Renal cortical epithelial cell (primary cell): ENCODE data around the gene TCEA3. TPM values are rescaled to one million over a fixed set of nuclear protein-coding genes. Genes with fewer than 3 reads are reported as not detected.

Experiments
- DNase-seq: peaks from one replicate; pipeline ENCODE4 v3.0.0-alpha.2; 2011; ENCODE audit warnings: low read depth
- total RNA-seq: library from RNA; depleted of rRNA; stranded (reverse); fragments of >200 nt; gene quantifications from 2 replicates; pipeline ENCODE4 v1.2.3, GENCODE V29; 2014

The TCEA3 gene
- total RNA-seq, 1 donor from 2014 or later = 9.6 TPM

DNA sequence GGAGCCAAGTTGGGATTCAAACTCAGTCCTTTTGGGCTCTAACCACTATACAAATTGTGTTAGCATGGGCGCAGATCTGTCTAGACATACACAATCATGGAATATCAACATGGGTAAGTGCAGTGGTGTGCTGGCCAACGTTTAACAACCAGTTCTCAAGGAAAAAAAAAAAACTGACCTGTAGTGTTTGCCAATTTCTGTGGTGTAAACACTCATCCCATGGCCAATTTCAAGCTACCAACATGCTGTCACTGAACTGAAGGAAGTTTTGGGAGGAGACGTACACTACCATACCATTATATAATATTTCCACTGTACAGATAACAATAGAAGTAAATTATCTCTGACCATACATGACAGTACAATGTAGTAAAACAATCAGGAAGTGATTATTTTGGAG is 3.2 kb downstream of the TCEA3 start:
- DNase-seq = no peak

GRCh38 chr1:23420778-23421177 is 3.8 kb downstream of the TCEA3 start:
- no peak for DNase-seq

DNA sequence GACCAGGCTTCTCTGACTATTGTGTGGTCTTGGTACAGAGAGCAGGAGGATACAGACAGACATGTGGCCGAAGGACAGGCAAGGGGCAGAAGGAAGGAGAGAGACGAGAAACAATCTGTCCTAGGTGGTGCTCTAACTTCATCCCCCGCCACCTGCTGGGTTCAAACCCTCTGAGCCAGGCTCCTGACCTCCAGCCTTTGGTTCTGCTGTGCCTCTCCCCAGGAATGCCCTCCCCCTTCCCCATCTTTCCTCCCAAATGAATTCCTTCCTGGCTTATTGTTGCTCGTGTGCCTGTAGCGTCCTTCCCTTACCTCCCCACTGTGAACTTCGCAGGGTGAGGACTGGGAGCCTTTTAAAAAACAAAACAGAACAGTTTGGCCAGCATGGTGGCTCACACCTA is 5.4 kb downstream of the TCEA3 start:
- DNase-seq = no peak

- DNase-seq = no peak
Observed at GRCh38 chr1:23417570-23417969, 7.0 kb downstream of the TCEA3 start.

DNA sequence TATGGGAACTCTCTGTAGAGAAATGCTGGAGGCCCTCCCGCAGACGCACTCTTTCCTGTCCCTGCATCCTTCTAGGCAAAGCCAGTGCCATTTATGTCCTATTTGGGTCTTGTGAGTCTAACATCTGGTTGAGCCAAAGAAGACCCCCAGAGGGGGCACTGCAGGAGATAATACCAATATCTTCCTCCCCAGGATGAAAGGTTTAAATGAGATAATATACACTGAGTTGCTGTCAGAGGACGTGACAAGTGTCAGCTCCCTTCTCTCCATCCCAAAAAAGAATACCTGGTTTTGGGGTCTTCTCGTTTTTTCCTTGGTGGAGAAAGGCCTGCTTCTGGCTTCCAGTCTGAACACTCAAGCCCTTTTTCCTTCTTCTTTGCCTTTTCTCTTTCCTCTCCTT is 7.6 kb downstream of the TCEA3 start:
- DNase-seq = no peak

GRCh38 chr1:23408797-23409290 is 15.7 kb downstream of the TCEA3 start:
- DNase-seq = no peak

DNA sequence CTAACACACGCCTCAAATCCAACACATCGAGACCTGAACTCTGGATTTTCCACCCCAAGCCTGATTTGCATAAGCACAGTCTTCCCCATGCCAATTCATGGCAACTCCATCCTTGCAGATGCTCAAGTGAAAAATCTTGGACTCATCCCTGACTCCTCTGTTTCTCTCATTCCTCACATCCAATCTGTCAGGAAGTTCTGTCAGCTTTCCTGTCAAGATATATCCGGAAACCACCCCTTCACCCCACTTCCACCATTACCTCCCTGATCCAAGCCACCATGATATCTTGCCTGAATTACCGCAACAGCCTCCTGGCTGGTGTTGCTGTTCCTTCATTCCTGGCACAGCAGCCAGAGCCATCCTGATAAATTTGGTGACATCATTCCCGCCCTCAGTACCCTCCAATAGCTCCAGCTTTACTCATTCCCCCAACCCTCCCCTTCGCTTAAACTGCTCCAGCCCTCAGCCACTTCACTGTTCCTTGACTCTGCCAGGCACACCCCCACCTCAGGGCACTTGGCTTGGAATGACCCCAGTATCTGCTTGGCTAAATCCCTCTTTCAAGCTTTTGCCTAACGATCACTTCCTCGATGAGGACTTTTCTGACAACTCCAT is 17.4 kb downstream of the TCEA3 start:
- no peak for DNase-seq

- no peak for DNase-seq
Observed at GRCh38 chr1:23405946-23406345, 18.6 kb downstream of the TCEA3 start.

- DNase-seq = peak; percentile 97
Observed at GRCh38 chr1:23403735-23404486, 20.6 kb downstream of the TCEA3 start.

- DNase-seq = no peak
Observed at GRCh38 chr1:23403355-23403734, 21.2 kb downstream of the TCEA3 start.

- DNase-seq = peak; percentile 87
Observed at GRCh38 chr1:23403038-23403336, 21.6 kb downstream of the TCEA3 start.

DNA sequence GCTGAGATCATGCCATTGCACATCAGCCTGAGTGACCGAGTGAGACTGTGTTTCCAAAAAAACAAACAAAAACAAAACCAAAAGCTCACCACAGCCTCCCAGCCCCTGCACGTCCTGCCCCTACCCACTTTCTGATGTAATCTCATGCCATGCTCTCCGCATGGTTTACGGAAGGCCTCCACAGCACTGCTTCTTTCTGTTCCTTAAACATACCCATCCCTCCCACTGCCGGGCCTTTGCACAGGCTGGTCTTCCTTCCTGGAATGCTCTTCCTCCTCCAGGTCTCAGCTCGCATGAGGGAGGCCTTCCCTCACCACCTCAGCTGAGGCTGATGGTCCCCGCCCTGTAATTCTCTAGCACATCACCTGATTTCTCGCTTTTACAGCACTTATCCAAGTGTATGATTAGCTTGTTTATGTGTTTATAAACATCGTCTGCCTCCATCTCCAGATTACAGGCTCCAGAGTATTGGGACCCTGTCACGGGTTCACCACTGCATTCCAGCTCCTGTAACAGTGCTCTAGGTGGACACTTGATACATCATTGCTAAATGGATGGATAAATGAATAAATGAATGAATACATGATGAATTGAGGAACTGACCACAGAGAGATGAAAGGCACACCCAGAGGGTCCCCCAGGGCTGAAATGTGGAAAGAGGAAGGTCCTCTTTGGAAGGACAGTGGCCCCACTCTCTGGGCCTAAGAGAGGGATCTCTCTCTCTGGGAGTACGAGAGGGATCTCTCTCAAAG is 22.1 kb downstream of the TCEA3 start:
- DNase-seq = no peak

DNA sequence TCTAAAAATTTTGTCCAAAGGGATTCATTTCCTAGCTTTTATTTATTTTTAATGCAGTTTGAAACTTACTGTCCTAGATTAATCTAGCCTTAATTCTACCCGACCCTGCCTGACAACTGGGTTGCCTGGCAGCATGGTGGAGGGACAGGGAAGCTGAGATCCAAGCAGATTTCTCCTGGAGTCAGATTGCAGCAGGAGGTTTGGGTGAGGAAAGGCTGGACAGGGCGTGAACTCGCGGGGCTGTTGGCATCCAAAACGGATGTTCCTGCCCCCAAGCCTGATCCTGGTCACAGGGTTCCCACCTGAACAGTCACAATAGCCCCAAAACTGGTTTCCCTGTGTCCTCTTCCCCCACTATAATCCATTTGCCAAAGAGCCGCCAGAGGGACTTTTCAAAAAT is 23.2 kb downstream of the TCEA3 start:
- DNase-seq = no peak

DNA sequence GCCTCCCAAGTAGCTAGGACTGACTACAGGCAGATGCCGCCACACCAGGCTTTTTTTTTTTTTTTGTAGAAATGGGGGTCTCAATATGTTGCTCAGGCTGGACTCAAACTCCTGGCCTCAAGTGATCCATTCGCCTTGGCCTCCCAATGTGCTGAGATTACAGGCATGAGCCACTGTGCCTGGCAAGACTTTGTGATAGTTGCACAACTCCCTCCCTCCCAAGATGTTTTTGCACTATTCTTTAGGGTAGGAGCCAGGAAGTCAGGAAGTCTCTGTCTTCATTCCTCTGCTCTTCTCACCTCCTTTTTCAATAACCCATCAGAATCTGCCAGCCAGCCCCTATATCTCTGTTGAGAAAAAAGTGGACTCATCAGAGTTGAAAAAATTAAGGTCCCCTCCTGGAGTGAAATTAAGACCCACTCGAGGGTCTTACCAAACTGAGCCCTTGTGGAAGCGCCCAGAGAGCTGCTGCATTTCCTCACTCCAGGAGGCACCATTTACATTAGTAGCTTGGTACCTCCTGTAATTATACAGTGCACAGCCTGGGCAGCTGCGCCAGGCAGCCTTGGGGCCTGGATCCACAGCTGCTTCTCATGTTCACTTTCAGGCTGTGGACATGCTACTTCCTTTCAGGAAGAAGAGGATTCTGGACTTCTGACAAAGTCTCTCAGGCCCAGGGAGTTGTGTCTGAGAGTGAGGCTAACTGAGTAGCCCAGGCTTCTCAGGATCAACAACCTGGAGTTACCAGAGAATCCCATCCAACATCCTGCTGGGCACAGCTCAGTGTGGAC is 24.0 kb downstream of the TCEA3 start:
- DNase-seq = no peak

- no peak for DNase-seq
Observed at GRCh38 chr1:23399229-23399628, 25.3 kb downstream of the TCEA3 start.

DNA sequence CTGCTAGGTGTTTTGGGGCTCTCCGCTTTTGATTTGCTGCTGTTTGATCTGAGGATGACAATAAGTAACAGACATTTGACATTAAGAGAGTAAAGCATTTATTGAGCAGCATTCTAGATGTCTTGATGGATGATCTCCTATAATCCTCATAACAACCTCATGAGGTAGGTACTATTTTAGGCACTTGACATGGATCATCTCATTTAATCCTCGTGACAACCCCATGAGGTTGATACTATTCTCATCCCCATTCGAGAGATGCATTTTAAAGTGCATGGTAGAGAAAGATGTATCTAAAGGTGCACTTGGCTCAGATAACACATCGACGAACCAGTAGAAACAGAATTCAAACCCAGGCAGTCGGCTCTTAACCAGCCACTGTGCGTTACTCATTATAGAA is 26.6 kb downstream of the TCEA3 start:
- DNase-seq = no peak

- DNase-seq = no peak
Observed at GRCh38 chr1:23396380-23396779, 28.2 kb downstream of the TCEA3 start.

- DNase-seq = no peak
Observed at GRCh38 chr1:23395849-23396248, 28.7 kb downstream of the TCEA3 start.

- no peak for DNase-seq
Observed at GRCh38 chr1:23395154-23395724, 29.3 kb downstream of the TCEA3 start.

DNA sequence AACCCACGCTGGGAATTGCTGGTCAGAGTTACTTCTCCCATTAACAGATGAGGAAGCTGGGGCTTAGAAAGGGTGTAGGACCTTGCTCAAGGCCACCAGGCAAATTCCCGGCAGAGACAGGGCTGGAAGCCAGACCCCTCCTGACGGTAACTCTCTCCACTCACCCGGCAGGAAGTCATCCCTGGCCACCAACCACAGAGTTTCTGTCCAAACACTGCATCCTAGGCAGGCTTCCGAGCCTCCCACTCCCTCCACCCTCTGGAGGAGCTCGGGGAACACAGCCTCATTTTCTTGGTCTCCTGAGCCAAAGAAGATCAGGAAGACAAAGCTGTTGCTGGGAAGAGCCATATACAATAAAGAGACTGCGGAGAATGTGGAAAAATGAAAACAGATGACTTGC is 29.9 kb downstream of the TCEA3 start:
- no peak for DNase-seq

GRCh38 chr1:23394181-23394580 is 30.4 kb downstream of the TCEA3 start:
- DNase-seq = peak; percentile 43

GRCh38 chr1:23393706-23394105 is 30.8 kb downstream of the TCEA3 start:
- DNase-seq = peak; percentile 71
